OCI-LY1 (cell line): ENCODE measurements around the gene PPP2R5C.

Experiments used
- H2AFZ ChIP-seq: fragments of 200-600 bp; sonication (generic), shearing (Covaris generic); 2 replicates; pipeline ENCODE4 v1.6.0; 2014; ENCODE audit warnings: antibody characterized with exemption, mild to moderate bottlenecking, low read length
- H3F3A ChIP-seq: fragments of 200-600 bp; sonication (generic), shearing (Covaris generic); 2 replicates; pipeline ENCODE4 v1.6.0; 2014; ENCODE audit warnings: mild to moderate bottlenecking, antibody characterized with exemption, low read length, moderate library complexity; ENCODE audit not compliant: insufficient read depth
- H3K27ac ChIP-seq: fragments of 200-600 bp; sonication (generic); 2 replicates; pipeline ENCODE4 v1.5.1; 2014; ENCODE audit warnings: low read length, mixed run types, mild to moderate bottlenecking, low read depth; ENCODE audit not compliant: poor library complexity, severe bottlenecking
- H3K27me3 ChIP-seq: fragments of 200-600 bp; sonication (generic); 2 replicates; pipeline ENCODE4 v1.6.0; 2014; ENCODE audit warnings: antibody characterized with exemption, mild to moderate bottlenecking, low read length, moderate library complexity; ENCODE audit not compliant: insufficient read depth
- H3K36me3 ChIP-seq: fragments of 200-600 bp; sonication (generic); 2 replicates; pipeline ENCODE4 v1.6.1; 2014; ENCODE audit warnings: mild to moderate bottlenecking, antibody characterized with exemption, low read length, moderate library complexity, mixed read lengths; ENCODE audit not compliant: insufficient read depth
- H3K4me1 ChIP-seq: fragments of 200-600 bp; sonication (generic); 2 replicates; pipeline ENCODE4 v1.5.1; 2014; ENCODE audit warnings: mild to moderate bottlenecking, low read length, moderate library complexity; ENCODE audit not compliant: insufficient read depth, severe bottlenecking
- H3K4me2 ChIP-seq: fragments of 200-600 bp; sonication (generic), shearing (Covaris generic); 2 replicates; pipeline ENCODE4 v1.6.1; 2014; ENCODE audit warnings: low read length
- H3K4me3 ChIP-seq: fragments of 200-600 bp; sonication (generic); 2 replicates; pipeline ENCODE4 v1.5.1; 2014; ENCODE audit warnings: low read length, low read depth, mild to moderate bottlenecking, mixed read lengths; ENCODE audit not compliant: poor library complexity, severe bottlenecking
- H3K79me2 ChIP-seq: fragments of 200-600 bp; shearing (Covaris generic); 2 replicates; pipeline ENCODE4 v1.6.1; 2016; ENCODE audit warnings: mixed run types, low read length, mixed read lengths; ENCODE audit not compliant: insufficient read depth
- H3K9ac ChIP-seq: fragments of 200-600 bp; sonication (generic), shearing (Covaris generic); 2 replicates; pipeline ENCODE4 v1.6.1; 2014; ENCODE audit warnings: mild to moderate bottlenecking, low read length, mixed read lengths
- H3K9me2 ChIP-seq: fragments of 200-600 bp; sonication (generic), shearing (Covaris generic); 2 replicates; pipeline ENCODE4 v1.6.1; 2014; ENCODE audit warnings: low read depth, mild to moderate bottlenecking, low read length, mixed read lengths
- H3K9me3 ChIP-seq: fragments of 200-600 bp; shearing (Covaris generic); 2 replicates; pipeline ENCODE4 v1.6.1; 2014; ENCODE audit warnings: low read length, mixed read lengths
- H4K20me1 ChIP-seq: fragments of 200-600 bp; sonication (generic), shearing (Covaris generic); 2 replicates; pipeline ENCODE4 v1.6.0; 2016; ENCODE audit warnings: mild to moderate bottlenecking, low read length; ENCODE audit not compliant: insufficient read depth
- CTCF ChIP-seq: fragments of 200-600 bp; sonication (generic), shearing (Covaris generic); IDR thresholded peaks from 2 replicates; pipeline ENCODE4 v1.5.1; 2017; ENCODE audit warnings: mild to moderate bottlenecking, antibody characterized with exemption, low read length, moderate library complexity, mixed read lengths
- EZH2 ChIP-seq: fragments of 200-600 bp; sonication (generic), shearing (Covaris generic); IDR thresholded peaks from 2 replicates; pipeline ENCODE4 v1.8.0; 2017; ENCODE audit warnings: borderline replicate concordance, mixed run types, mild to moderate bottlenecking, antibody characterized with exemption, low read length, moderate library complexity, mixed read lengths

The PPP2R5C gene

GRCh38 chr14:101754893-101755292 lies 6.6 kb upstream of the PPP2R5C start:
- H3K27ac ChIP-seq: no peak overlapping the region
- no peak for TF ChIP-seq EZH2
- TF ChIP-seq CTCF: no peak
- no peak overlapping the region for H3K9ac ChIP-seq
- H3K27me3 ChIP-seq: peaks cover 3% of the 10 kb centered on the region; the same call in 1 of the 2 replicates
- no peak overlapping the region for H3K4me2 ChIP-seq
- no peak overlapping the region for H3K4me3 ChIP-seq
- no peak overlapping the region for H2AFZ ChIP-seq
- no peaks in the 10 kb centered on the region for H4K20me1 ChIP-seq
- H3F3A ChIP-seq: no peaks in the 10 kb centered on the region
- peaks cover 1% of the 10 kb centered on the region for H3K4me1 ChIP-seq
- H3K36me3 ChIP-seq: no peaks in the 10 kb centered on the region; the same call in 1 of the 2 replicates
- H3K9me3 ChIP-seq: no peaks in the 10 kb centered on the region
- no peaks in the 10 kb centered on the region for H3K79me2 ChIP-seq
- no peaks in the 10 kb centered on the region for H3K9me2 ChIP-seq

- Histone ChIP-seq H3K4me2 (no peak overlapping the region), H3K4me3 (no peak overlapping the region), H3K27ac (no peak overlapping the region), H3F3A (no peaks in the 10 kb centered on the region), H4K20me1 (no peaks in the 10 kb centered on the region), H3K9me3 (no peaks in the 10 kb centered on the region), H3K4me1 (peaks cover 4% of the 10 kb centered on the region), H3K9ac (no peak overlapping the region), H3K36me3 (no peaks in the 10 kb centered on the region; the same call in 1 of the 2 replicates), H3K27me3 (peaks cover 3% of the 10 kb centered on the region; the same call in 1 of the 2 replicates), H2AFZ (no peak overlapping the region), H3K79me2 (no peaks in the 10 kb centered on the region), H3K9me2 (no peaks in the 10 kb centered on the region)
- no peak for TF ChIP-seq EZH2
- no peak for TF ChIP-seq CTCF
These were observed 5.8 kb upstream of the PPP2R5C start for GRCh38 chr14:101755591-101756324.

- Histone ChIP-seq H3K27ac (no peak overlapping the region), H3F3A (no peaks in the 10 kb centered on the region), H3K4me2 (no peak overlapping the region), H3K4me1 (peaks cover 6% of the 10 kb centered on the region), H3K27me3 (no peaks in the 10 kb centered on the region), H3K9me2 (no peaks in the 10 kb centered on the region), H3K9ac (no peak overlapping the region), H3K36me3 (no peaks in the 10 kb centered on the region; the same call in 1 of the 2 replicates), H3K4me3 (no peak overlapping the region), H3K79me2 (no peaks in the 10 kb centered on the region), H4K20me1 (no peaks in the 10 kb centered on the region), H3K9me3 (no peaks in the 10 kb centered on the region), H2AFZ (no peak overlapping the region)
- TF ChIP-seq EZH2 (no peak), CTCF (no peak)
These were observed 4.3 kb upstream of the PPP2R5C start for GRCh38 chr14:101757064-101757838.
